HepG2 (cell line): ENCODE results near the gene PIGX. TPM values are rescaled to one million over a fixed set of nuclear protein-coding genes. Genes with fewer than 3 reads are reported as not detected.

Experiments
- ARID4A ChIP-seq: sonication (generic); formaldehyde crosslinking; IDR thresholded peaks from 2 replicates; pipeline ENCODE4 v1.5.0; 2020; ENCODE audit warnings: mild to moderate bottlenecking, missing genetic modification reagents, borderline replicate concordance
- CC2D1A ChIP-seq: sonication (generic); formaldehyde crosslinking; IDR thresholded peaks from 2 replicates; pipeline ENCODE4 v1.8.1; 2023; ENCODE audit warnings: mild to moderate bottlenecking, missing genetic modification reagents
- CCAR2 ChIP-seq: fragments of 200-400 bp; formaldehyde crosslinking; optimal IDR thresholded peaks from 2 replicates; pipeline ENCODE3; 2018; ENCODE audit warnings: low read depth, mild to moderate bottlenecking, low read length, moderate library complexity
- HIC2 ChIP-seq: sonication (generic); formaldehyde crosslinking; IDR thresholded peaks from 2 replicates; pipeline ENCODE4 v1.9.0; 2022; ENCODE audit warnings: low read depth, missing genetic modification reagents
- HNRNPLL ChIP-seq: fragments of 200-400 bp; formaldehyde crosslinking; IDR thresholded peaks from 2 replicates; pipeline ENCODE4 v1.6.1; 2017; ENCODE audit warnings: mild to moderate bottlenecking, low read depth, low read length; ENCODE audit not compliant: poor library complexity, severe bottlenecking
- JUND ChIP-seq: sonication (generic); formaldehyde crosslinking; IDR thresholded peaks from 2 replicates; pipeline ENCODE4 v1.8.0; 2022; ENCODE audit warnings: mild to moderate bottlenecking, missing genetic modification reagents
- PAX8 ChIP-seq: sonication (generic); formaldehyde crosslinking; IDR thresholded peaks from 2 replicates; pipeline ENCODE4 v1.8.0; 2022; ENCODE audit warnings: mild to moderate bottlenecking, missing genetic modification reagents, borderline replicate concordance
- PHF5A ChIP-seq: IDR thresholded peaks from one replicate; pipeline ENCODE4 v1.6.1; 2018; ENCODE audit warnings: low read depth, missing genetic modification reagents; ENCODE audit not compliant: unreplicated experiment
- POLR2AphosphoS2 ChIP-seq: IDR thresholded peaks from 2 replicates; pipeline ENCODE4 v1.6.1; 2011; ENCODE audit warnings: low read depth, low read length, improper control_type of control experiment
- THAP8 ChIP-seq: sonication (generic); formaldehyde crosslinking; IDR thresholded peaks from 2 replicates; pipeline ENCODE4 v1.5.1; 2020; ENCODE audit warnings: missing genetic modification reagents, mild to moderate bottlenecking, borderline replicate concordance
- TRIM22 ChIP-seq: fragments of 450-650 bp; IDR thresholded peaks from 2 replicates; pipeline ENCODE4 v1.6.1; 2017
- TRIM24 ChIP-seq: sonication (generic); formaldehyde crosslinking; IDR thresholded peaks from 2 replicates; pipeline ENCODE4 v1.8.0; 2022; ENCODE audit warnings: mild to moderate bottlenecking, missing genetic modification reagents
- ZNF20 ChIP-seq: sonication (generic); formaldehyde crosslinking; IDR thresholded peaks from 2 replicates; pipeline ENCODE4 v1.4.0; 2020; ENCODE audit warnings: mild to moderate bottlenecking, moderate library complexity, missing genetic modification reagents
- ZNF609 ChIP-seq: sonication (generic); formaldehyde crosslinking; IDR thresholded peaks from 2 replicates; pipeline ENCODE4 v1.4.0; 2020; ENCODE audit warnings: mild to moderate bottlenecking, missing genetic modification reagents, borderline replicate concordance
- ZNF775 ChIP-seq: sonication (generic); formaldehyde crosslinking; IDR thresholded peaks from 2 replicates; pipeline ENCODE4 v1.4.0; 2020; ENCODE audit warnings: missing genetic modification reagents, mild to moderate bottlenecking, moderate library complexity, borderline replicate concordance
- polyA plus RNA-seq, 8 experiments: library from polyadenylated mRNA; depleted of rRNA in 3 of 8; stranded (reverse) in 7 of 8; unstranded in 1 of 8; fragments of >200 nt; fragmentation: Illumina TruSeq in 4 of 8; extraction: Trizol in 4 of 8; gene quantifications; 2 replicates each; pipeline versions ENCODE4 v1.2.1 to v1.2.3, GENCODE V29; 2011 to 2016; ENCODE audit warnings: low read depth in 4 of 8, missing spikeins in 1 of 8, mixed read lengths in 1 of 8; ENCODE audit not compliant: insufficient read depth in 1 of 8
- total RNA-seq, 5 experiments: library from RNA; depleted of rRNA; stranded (reverse); fragments of >200 nt; fragmentation: Illumina TruSeq; extraction: Trizol; gene quantifications; 2 replicates each; pipeline ENCODE4 v1.2.3, GENCODE V29; 2016; ENCODE audit warnings: low read depth in 1 of 5

The PIGX gene
- total and polyA plus RNA-seq, 2 of the 13 experiments (the other 11 are each of a cell fraction or from before 2014, with no cell fraction given), result 13.2 to 21.3 TPM

- TF ChIP-seq TRIM22 (no peak), TRIM24 (CRISPR knock-in tag) (no peak), POLR2AphosphoS2 (no peak), ZNF609 (CRISPR knock-in tag) (peak; percentile 17; the same call in 1 of the 2 replicates), PHF5A (CRISPR knock-in tag) (peak; percentile 20), ZNF775 (CRISPR knock-in tag) (no peak), HNRNPLL (peak; percentile 71), JUND (CRISPR knock-in tag) (no peak), HIC2 (CRISPR knock-in tag) (no peak), ZNF20 (CRISPR knock-in tag) (no peak), THAP8 (CRISPR knock-in tag) (no peak), ARID4A (CRISPR knock-in tag) (peak; percentile 60; the same call in 1 of the 2 replicates), CC2D1A (CRISPR knock-in tag) (no peak), PAX8 (CRISPR knock-in tag) (no peak), CCAR2 (no peak)
Measured at GRCh38 chr3:196739671-196740480, 27.7 kb downstream of the PIGX start, which contains the start of gene PAK2 (continued).
